ENCODE data around the gene PVRIG.
"Not testable (repeated sequence)": the region's sequence is repeated elsewhere in the genome, so short reads cannot be mapped to it uniquely, and the experiment has no call there.

Gene PVRIG

DNA sequence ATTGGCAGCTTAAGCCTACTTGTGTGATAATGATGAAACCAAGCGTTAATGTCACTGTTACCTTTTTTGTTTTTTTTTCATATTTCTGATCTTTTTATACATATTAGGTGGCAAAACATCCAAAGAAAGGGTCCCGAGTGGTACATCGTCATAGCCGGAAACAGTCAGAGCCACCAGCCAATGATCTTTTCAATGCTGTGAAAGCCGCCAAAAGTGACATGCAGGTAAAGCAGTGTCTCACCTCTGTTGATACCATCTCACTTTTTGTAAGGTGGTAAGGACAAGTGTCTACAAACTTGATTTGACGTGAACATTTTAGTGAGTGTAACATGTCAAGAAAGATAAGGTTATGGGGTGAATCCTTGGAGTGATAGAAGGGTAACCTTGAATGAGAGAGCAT, 37.1 kb upstream of the PVRIG start:
- H4K91ac ChIP-seq (ENCODE audit: low read depth, low read length, poor library complexity); H3K27me3 ChIP-seq (ENCODE audit: control insufficient read depth in 3 of 3, insufficient read depth in 3 of 3, low read depth in 1 of 3, low read length in 3 of 3); H3K18ac ChIP-seq (ENCODE audit: low read length); H2BK12ac ChIP-seq (ENCODE audit: low read length); H2AK5ac ChIP-seq (ENCODE audit: low read depth, low read length); H2BK5ac ChIP-seq (ENCODE audit: low read length); H2BK15ac ChIP-seq (ENCODE audit: low read length); DNase-seq (ENCODE audit: low spot score); H3K79me1 ChIP-seq (ENCODE audit: low read depth, low read length); H3K4me3 ChIP-seq (ENCODE audit: low read length in 2 of 2); H4K8ac ChIP-seq (ENCODE audit: low read depth, low read length); H3K36me3 ChIP-seq (replicated peaks in 1 of 2; ENCODE audit: control insufficient read depth in 2 of 2, insufficient read depth in 2 of 2, low read length in 2 of 2); H3K27ac ChIP-seq (replicated peaks; ENCODE audit: low read length); H2AFZ ChIP-seq (ENCODE audit: low read length); H3K14ac ChIP-seq (ENCODE audit: low read length); H3K4me1 ChIP-seq (ENCODE audit: control insufficient read depth in 2 of 2, insufficient read depth in 1 of 2, low read depth in 1 of 2, low read length in 2 of 2); H3K4me2 ChIP-seq (ENCODE audit: insufficient read depth, low read length, poor library complexity, severe bottlenecking); H2BK120ac ChIP-seq (ENCODE audit: low read depth, low read length); H3K9me3 ChIP-seq (replicated peaks in 1 of 2; ENCODE audit: control insufficient read depth in 2 of 2, insufficient read depth in 1 of 2, low read depth in 1 of 2, low read length in 2 of 2); H3K4ac ChIP-seq (ENCODE audit: low read length); H3K23ac ChIP-seq (ENCODE audit: low read depth, low read length, poor library complexity); H3K9ac ChIP-seq (ENCODE audit: low read depth, low read length, poor library complexity): not testable (repeated sequence)
- WGBS, 2 donors (ENCODE audit: extremely low coverage in 2 of 2, insufficient read length in 2 of 2, insufficient replicate concordance in 1 of 2), result no CpG with 5 or more reads among the region's 6 CpGs

DNA sequence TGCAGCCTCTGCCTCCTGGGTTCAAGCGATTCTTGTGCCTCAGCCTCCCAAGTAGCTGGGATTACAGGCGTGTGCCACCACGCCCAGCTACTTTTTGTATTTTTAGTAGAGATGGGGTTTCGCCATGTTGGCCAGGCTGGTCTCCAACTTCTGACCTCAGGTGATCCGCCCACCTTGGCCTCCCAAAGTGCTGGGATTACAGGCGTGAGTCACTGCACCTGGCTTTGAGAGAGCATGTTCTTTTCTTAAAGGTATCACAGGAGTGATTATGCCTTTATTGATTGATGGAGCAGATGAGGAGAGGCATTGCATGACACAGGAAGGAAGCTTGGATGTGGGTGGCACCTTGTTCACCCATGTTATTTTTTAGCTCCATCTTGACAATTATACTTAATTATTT, 36.7 kb upstream of the PVRIG start:
- no CpG with 5 or more reads among the region's 6 CpGs for WGBS, 2 donors (ENCODE audit: extremely low coverage in 2 of 2, insufficient read length in 2 of 2, insufficient replicate concordance in 1 of 2)
- not testable (repeated sequence) for H3K27me3 ChIP-seq (ENCODE audit: control insufficient read depth in 3 of 3, insufficient read depth in 3 of 3, low read depth in 1 of 3, low read length in 3 of 3); H3K9ac ChIP-seq (ENCODE audit: low read depth, low read length, poor library complexity); H2BK5ac ChIP-seq (ENCODE audit: low read length); H2AK5ac ChIP-seq (ENCODE audit: low read depth, low read length); H2BK15ac ChIP-seq (ENCODE audit: low read length); H3K9me3 ChIP-seq (replicated peaks in 1 of 2; ENCODE audit: control insufficient read depth in 2 of 2, insufficient read depth in 1 of 2, low read depth in 1 of 2, low read length in 2 of 2); H3K4me2 ChIP-seq (ENCODE audit: insufficient read depth, low read length, poor library complexity, severe bottlenecking); H2AFZ ChIP-seq (ENCODE audit: low read length); H3K27ac ChIP-seq (replicated peaks; ENCODE audit: low read length); H3K4ac ChIP-seq (ENCODE audit: low read length); H3K4me1 ChIP-seq (ENCODE audit: control insufficient read depth in 2 of 2, insufficient read depth in 1 of 2, low read depth in 1 of 2, low read length in 2 of 2); H4K91ac ChIP-seq (ENCODE audit: low read depth, low read length, poor library complexity); H4K8ac ChIP-seq (ENCODE audit: low read depth, low read length); H2BK120ac ChIP-seq (ENCODE audit: low read depth, low read length); H3K23ac ChIP-seq (ENCODE audit: low read depth, low read length, poor library complexity); H3K4me3 ChIP-seq (ENCODE audit: low read length in 2 of 2); H2BK12ac ChIP-seq (ENCODE audit: low read length); DNase-seq (ENCODE audit: low spot score); H3K79me1 ChIP-seq (ENCODE audit: low read depth, low read length); H3K36me3 ChIP-seq (replicated peaks in 1 of 2; ENCODE audit: control insufficient read depth in 2 of 2, insufficient read depth in 2 of 2, low read length in 2 of 2); H3K18ac ChIP-seq (ENCODE audit: low read length); H3K14ac ChIP-seq (ENCODE audit: low read length)

DNA sequence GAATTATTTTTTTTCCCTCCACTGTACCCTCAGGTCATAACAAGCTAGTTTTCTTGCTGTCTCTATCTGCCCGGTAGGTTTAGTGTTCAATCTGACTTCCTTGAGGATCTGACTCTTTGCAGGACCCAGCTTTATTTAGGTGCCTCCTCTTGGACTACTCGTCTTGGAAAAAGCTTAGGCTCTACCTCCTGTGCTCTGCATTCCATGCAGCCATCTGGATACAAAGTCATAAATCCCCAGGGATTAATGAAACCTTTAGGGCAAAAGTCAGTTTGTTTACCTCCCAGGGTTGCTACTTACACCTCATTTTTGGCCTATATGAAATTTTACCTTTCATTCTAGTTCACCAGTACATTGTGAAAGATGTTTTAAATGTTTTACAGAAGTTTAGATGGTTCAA, 34.0 kb upstream of the PVRIG start:
- Histone ChIP-seq H3K4me1 (ENCODE audit: control insufficient read depth in 2 of 2, insufficient read depth in 1 of 2, low read depth in 1 of 2, low read length in 2 of 2) (no peaks in the 10 kb centered on the region), H3K4ac (ENCODE audit: low read length) (no peak overlapping the region), H4K91ac (ENCODE audit: low read depth, low read length, poor library complexity) (no peak overlapping the region), H3K4me2 (ENCODE audit: insufficient read depth, low read length, poor library complexity, severe bottlenecking) (no peak overlapping the region), H2AK5ac (ENCODE audit: low read depth, low read length) (no peak overlapping the region), H2BK15ac (ENCODE audit: low read length) (no peak overlapping the region), H3K9me3 (replicated peaks in 1 of 2; ENCODE audit: control insufficient read depth in 2 of 2, insufficient read depth in 1 of 2, low read depth in 1 of 2, low read length in 2 of 2) (no peaks in the 10 kb centered on the region), H3K14ac (ENCODE audit: low read length) (no peak overlapping the region), H3K9ac (ENCODE audit: low read depth, low read length, poor library complexity) (no peak overlapping the region), H4K8ac (ENCODE audit: low read depth, low read length) (no peak overlapping the region), H3K27me3 (ENCODE audit: control insufficient read depth in 3 of 3, insufficient read depth in 3 of 3, low read depth in 1 of 3, low read length in 3 of 3) (no peaks in the 10 kb centered on the region), H3K18ac (ENCODE audit: low read length) (no peak overlapping the region), H2BK120ac (ENCODE audit: low read depth, low read length) (no peak overlapping the region), H3K27ac (replicated peaks; ENCODE audit: low read length) (no peak overlapping the region), H3K4me3 (ENCODE audit: low read length in 2 of 2) (no peak overlapping the region), H2AFZ (ENCODE audit: low read length) (no peak overlapping the region), H2BK12ac (ENCODE audit: low read length) (no peak overlapping the region), H3K79me1 (ENCODE audit: low read depth, low read length) (no peaks in the 10 kb centered on the region), H3K23ac (ENCODE audit: low read depth, low read length, poor library complexity) (no peak overlapping the region), H3K36me3 (replicated peaks in 1 of 2; ENCODE audit: control insufficient read depth in 2 of 2, insufficient read depth in 2 of 2, low read length in 2 of 2) (no peaks in the 10 kb centered on the region), H2BK5ac (ENCODE audit: low read length) (no peak overlapping the region)
- DNase-seq (ENCODE audit: low spot score), result no peak
- no CpG with 5 or more reads among the region's 2 CpGs for WGBS, 2 donors (ENCODE audit: extremely low coverage in 2 of 2, insufficient read length in 2 of 2, insufficient replicate concordance in 1 of 2)

DNA sequence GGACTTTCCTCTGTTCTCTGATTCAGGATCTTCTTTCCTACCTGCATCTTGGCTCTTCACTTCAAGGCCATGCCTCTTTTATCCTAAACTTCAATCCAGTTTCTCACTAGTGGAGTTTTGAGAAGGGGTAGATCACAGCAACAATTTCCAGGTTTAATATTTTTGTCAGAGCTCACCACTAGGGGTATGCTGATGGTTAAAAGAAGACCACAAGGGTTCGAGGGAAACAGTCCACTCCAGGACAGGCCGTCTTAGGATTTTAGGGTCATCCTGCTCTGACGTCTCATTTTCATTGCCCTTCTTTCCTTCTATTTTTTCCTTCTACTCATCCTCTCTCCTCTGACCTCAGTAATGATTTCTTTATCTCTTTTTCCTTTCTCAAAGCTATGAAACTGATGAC, 30.7 kb upstream of the PVRIG start:
- Histone ChIP-seq H4K91ac (ENCODE audit: low read depth, low read length, poor library complexity) (no peak overlapping the region), H2AK5ac (ENCODE audit: low read depth, low read length) (no peak overlapping the region), H3K18ac (ENCODE audit: low read length) (no peak overlapping the region), H3K27ac (replicated peaks; ENCODE audit: low read length) (no peak overlapping the region), H2BK5ac (ENCODE audit: low read length) (no peak overlapping the region), H2BK120ac (ENCODE audit: low read depth, low read length) (no peak overlapping the region), H2BK12ac (ENCODE audit: low read length) (no peak overlapping the region), H3K79me1 (ENCODE audit: low read depth, low read length) (no peaks in the 10 kb centered on the region), H3K9me3 (replicated peaks in 1 of 2; ENCODE audit: control insufficient read depth in 2 of 2, insufficient read depth in 1 of 2, low read depth in 1 of 2, low read length in 2 of 2) (no peaks in the 10 kb centered on the region), H2BK15ac (ENCODE audit: low read length) (no peak overlapping the region), H3K4me2 (ENCODE audit: insufficient read depth, low read length, poor library complexity, severe bottlenecking) (no peak overlapping the region), H3K4me1 (ENCODE audit: control insufficient read depth in 2 of 2, insufficient read depth in 1 of 2, low read depth in 1 of 2, low read length in 2 of 2) (no peaks in the 10 kb centered on the region), H3K9ac (ENCODE audit: low read depth, low read length, poor library complexity) (no peak overlapping the region), H2AFZ (ENCODE audit: low read length) (no peak overlapping the region), H4K8ac (ENCODE audit: low read depth, low read length) (no peak overlapping the region), H3K14ac (ENCODE audit: low read length) (no peak overlapping the region), H3K4ac (ENCODE audit: low read length) (no peak overlapping the region), H3K36me3 (replicated peaks in 1 of 2; ENCODE audit: control insufficient read depth in 2 of 2, insufficient read depth in 2 of 2, low read length in 2 of 2) (no peaks in the 10 kb centered on the region), H3K4me3 (ENCODE audit: low read length in 2 of 2) (no peak overlapping the region), H3K27me3 (ENCODE audit: control insufficient read depth in 3 of 3, insufficient read depth in 3 of 3, low read depth in 1 of 3, low read length in 3 of 3) (no peaks in the 10 kb centered on the region), H3K23ac (ENCODE audit: low read depth, low read length, poor library complexity) (no peak overlapping the region)
- no CpG with 5 or more reads among the region's 3 CpGs for WGBS, 2 donors (ENCODE audit: extremely low coverage in 2 of 2, insufficient read length in 2 of 2, insufficient replicate concordance in 1 of 2)
- no peak for DNase-seq (ENCODE audit: low spot score)
